ENCODE results near the gene MAN2B2.

DNA sequence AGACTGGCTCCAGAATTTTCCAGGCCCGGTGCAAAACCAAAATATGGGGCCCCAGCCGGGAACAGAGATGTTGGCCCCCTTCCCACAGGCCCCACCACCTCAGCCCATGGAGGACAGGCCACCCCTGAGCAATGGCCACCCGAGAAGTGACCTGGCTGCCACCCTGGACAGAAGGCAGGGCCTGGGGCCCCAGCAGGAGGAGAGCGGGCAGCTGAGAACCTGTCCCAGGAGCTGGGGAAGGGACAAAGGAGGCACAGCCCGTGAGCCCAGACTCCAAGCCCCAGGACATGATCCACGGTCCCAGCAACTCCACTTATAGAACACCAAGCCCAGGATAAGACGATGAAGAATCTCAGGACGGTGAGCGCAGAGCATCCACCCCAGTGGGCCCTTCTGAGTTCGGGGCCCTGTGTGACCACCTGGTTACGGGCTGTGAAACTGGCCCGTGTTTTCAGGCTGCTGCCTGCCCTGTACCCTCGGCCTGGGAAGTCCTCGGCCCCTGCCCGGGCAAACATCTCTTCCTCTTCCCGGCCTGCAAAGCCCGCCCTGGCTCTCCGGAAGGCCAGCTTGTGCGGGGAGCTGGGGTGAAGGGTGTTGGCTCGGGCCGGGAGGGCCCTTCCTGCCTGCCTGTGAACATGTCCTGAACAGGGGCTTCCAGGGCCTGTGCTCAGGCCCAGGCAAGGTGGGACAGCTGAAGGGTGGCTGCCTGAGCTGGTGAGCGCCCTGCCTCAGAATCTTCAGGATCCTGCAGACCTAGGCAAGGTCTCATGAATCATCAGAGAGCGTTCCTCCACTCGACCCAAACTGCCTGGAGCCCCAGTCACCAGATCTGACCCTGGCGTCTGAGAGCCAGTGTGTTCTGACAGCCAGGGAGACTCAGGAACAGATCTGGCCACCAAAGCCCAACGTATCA, 47.0 kb upstream of the MAN2B2 start:
- TF ChIP-seq, protein P1, sequence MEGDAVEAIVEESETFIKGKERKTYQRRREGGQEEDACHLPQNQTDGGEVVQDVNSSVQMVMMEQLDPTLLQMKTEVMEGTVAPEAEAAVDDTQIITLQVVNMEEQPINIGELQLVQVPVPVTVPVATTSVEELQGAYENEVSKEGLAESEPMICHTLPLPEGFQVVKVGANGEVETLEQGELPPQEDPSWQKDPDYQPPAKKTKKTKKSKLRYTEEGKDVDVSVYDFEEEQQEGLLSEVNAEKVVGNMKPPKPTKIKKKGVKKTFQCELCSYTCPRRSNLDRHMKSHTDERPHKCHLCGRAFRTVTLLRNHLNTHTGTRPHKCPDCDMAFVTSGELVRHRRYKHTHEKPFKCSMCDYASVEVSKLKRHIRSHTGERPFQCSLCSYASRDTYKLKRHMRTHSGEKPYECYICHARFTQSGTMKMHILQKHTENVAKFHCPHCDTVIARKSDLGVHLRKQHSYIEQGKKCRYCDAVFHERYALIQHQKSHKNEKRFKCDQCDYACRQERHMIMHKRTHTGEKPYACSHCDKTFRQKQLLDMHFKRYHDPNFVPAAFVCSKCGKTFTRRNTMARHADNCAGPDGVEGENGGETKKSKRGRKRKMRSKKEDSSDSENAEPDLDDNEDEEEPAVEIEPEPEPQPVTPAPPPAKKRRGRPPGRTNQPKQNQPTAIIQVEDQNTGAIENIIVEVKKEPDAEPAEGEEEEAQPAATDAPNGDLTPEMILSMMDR (IDR thresholded peaks at IDR 0.05) = no peak
- TF ChIP-seq POLR2A (IDR thresholded peaks at IDR 0.05) = no peak
